SU-DHL-6 (cell line): ENCODE data around the gene GABPB1.

ENCODE experiments used
- CTCF ChIP-seq: fragments of 200-600 bp; sonication (generic); IDR thresholded peaks from one replicate; pipeline ENCODE4 v1.5.1; 2017; ENCODE audit warnings: antibody characterized with exemption, mild to moderate bottlenecking, low read length, moderate library complexity; ENCODE audit not compliant: insufficient read depth, poor library complexity, severe bottlenecking
- EZH2phosphoT487 ChIP-seq: fragments of 200-600 bp; sonication (generic), shearing (Covaris generic); conservative IDR thresholded peaks from 2 replicates; pipeline ENCODE4 v1.6.1; 2018; ENCODE audit warnings: mild to moderate bottlenecking, antibody characterized with exemption, low read length, moderate library complexity, mixed read lengths

- TF ChIP-seq EZH2phosphoT487 (no peak), CTCF (no peak)
Observed at GRCh38 chr15:50295966-50296365, 59.0 kb downstream of the GABPB1 start.
